KMS-11 (cell line): ENCODE results near the gene HMHB1.

ENCODE experiments used
- H2AFZ ChIP-seq: fragments of 200-600 bp; sonication (generic); 2 replicates; pipeline ENCODE4 v1.6.1; 2016; ENCODE audit warnings: antibody characterized with exemption, mixed run types, low read depth
- H3K27ac ChIP-seq: fragments of 200-600 bp; sonication (generic); 2 replicates; pipeline ENCODE4 v1.6.1; 2016; ENCODE audit warnings: mild to moderate bottlenecking, mixed run types
- H3K27me3 ChIP-seq: fragments of 200-600 bp; sonication (generic); 2 replicates; pipeline ENCODE4 v1.6.1; 2017; ENCODE audit warnings: mild to moderate bottlenecking, low read depth, mixed run types, moderate library complexity; ENCODE audit not compliant: insufficient read depth
- H3K36me3 ChIP-seq: fragments of 200-600 bp; sonication (generic); 2 replicates; pipeline ENCODE4 v1.6.1; 2017; ENCODE audit warnings: mild to moderate bottlenecking, mixed run types; ENCODE audit not compliant: insufficient read depth
- H3K4me1 ChIP-seq: fragments of 200-600 bp; sonication (generic); 2 replicates; pipeline ENCODE4 v1.6.1; 2016; ENCODE audit warnings: mild to moderate bottlenecking, low read depth, mixed run types; ENCODE audit not compliant: poor library complexity, severe bottlenecking
- H3K4me2 ChIP-seq: fragments of 200-600 bp; sonication (generic); 2 replicates; pipeline ENCODE4 v1.7.0; 2016; ENCODE audit warnings: mild to moderate bottlenecking, mixed run types
- H3K4me3 ChIP-seq: fragments of 200-600 bp; sonication (generic); IDR thresholded peaks from 2 replicates; pipeline ENCODE4 v1.6.1; 2017; ENCODE audit warnings: low read depth, low read length, mixed read lengths; ENCODE audit not compliant: insufficient read depth
- H3K79me2 ChIP-seq: fragments of 200-600 bp; sonication (generic); 2 replicates; pipeline ENCODE4 v1.6.1; 2016; ENCODE audit warnings: low read depth, mixed run types; ENCODE audit not compliant: insufficient read depth
- H3K9ac ChIP-seq: fragments of 200-600 bp; sonication (generic); 2 replicates; pipeline ENCODE4 v1.6.1; 2016; ENCODE audit warnings: mild to moderate bottlenecking, mixed run types
- H4K20me1 ChIP-seq: fragments of 200-600 bp; sonication (generic); 2 replicates; pipeline ENCODE4 v1.6.1; 2016; ENCODE audit warnings: mild to moderate bottlenecking, mixed run types; ENCODE audit not compliant: insufficient read depth
- CTCF ChIP-seq: fragments of 200-600 bp; sonication (generic); conservative IDR thresholded peaks from 2 replicates; pipeline ENCODE4 v1.6.1; 2017; ENCODE audit warnings: low read depth, mild to moderate bottlenecking, antibody characterized with exemption, low read length, moderate library complexity, mixed read lengths

Gene HMHB1

DNA sequence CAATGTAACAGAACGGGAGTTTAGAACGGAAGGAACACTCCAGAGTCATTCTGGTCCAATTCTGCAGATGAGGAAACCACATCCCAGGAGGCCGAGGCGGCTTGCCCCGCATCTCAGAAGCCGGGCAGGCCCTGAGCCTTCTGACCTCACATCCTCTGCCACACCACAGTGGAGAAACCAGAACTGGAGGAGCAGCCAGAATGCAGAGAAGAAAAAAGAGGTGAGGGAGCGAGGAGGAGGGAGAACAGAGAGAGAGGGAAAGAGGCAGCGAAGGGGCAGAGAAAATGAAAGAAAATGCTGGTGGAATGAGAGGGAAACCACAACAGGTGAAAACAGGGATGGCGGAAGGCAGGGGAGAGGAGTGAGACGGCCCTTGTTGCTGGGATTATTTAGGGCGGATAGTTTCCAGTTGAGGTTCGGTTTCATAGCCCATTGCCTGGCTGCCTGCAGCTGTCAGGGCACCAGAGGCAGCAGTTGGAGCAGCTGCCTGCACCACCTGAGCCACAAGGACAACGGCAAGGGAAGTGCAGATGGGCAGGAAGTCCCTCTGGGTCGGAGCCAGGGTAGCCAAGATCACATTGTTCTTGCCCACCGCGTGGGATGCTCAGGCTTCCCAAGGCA, at the start of gene HMHB1:
Gene HMHB1 (plus strand): TSS at position 77 of the 621 bp plus-strand sequence.
- H3K4me3 ChIP-seq: no peak within 1 kb of the TSS
- H2AFZ ChIP-seq: no peak within 1 kb of the TSS; the same call in 1 of the 2 replicates

DNA sequence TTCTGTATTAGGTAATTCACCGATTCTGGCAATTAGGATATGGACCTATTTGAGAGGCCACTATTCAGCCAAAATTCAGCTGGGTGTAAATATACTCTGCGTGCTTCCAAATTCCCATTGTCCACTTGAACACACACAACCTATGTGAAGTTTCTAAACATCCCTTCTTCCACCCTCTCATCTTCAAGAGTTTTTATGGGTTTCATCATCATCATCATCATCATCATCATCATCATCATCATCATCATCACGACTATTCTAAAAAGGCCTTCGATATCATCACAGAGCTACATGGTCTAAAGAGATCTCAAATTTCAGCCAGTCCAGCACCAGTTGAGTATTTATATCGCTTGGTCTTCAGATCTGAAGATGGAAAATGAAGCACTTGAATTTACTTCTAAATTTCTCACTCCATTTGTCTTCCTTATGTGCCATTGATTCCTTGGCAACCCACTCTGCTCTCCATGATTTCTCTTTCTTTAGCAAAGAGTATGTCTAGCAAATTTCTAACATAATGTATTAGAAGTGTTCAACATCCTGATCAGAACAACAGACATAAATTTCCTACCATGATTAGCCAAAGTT, 49.2 kb upstream of the HMHB1 start:
- Histone ChIP-seq H3K27me3 (no peaks in the 10 kb centered on the region), H3K27ac (no peak overlapping the region), H3K9ac (no peak overlapping the region), H3K36me3 (no peaks in the 10 kb centered on the region), H3K4me3 (no peak overlapping the region), H2AFZ (no peak overlapping the region), H3K79me2 (no peaks in the 10 kb centered on the region), H3K4me2 (no peak overlapping the region), H4K20me1 (no peaks in the 10 kb centered on the region), H3K4me1 (peaks cover 3% of the 10 kb centered on the region)
- TF ChIP-seq CTCF: no peak

More for the DNA sequence above, at the start of gene HMHB1:
- Histone ChIP-seq H3K27ac (no peak within 1 kb of the TSS), H3K4me1 (no peaks in the 10 kb centered on the region), H4K20me1 (no peaks in the 10 kb centered on the region), H3K36me3 (no peaks in the 10 kb centered on the region), H3K4me2 (no peak within 1 kb of the TSS), H3K9ac (no peak within 1 kb of the TSS), H3K79me2 (no peaks in the 10 kb centered on the region), H3K27me3 (no peaks in the 10 kb centered on the region)
- TF ChIP-seq CTCF: no peak

GRCh38 chr5:143767162-143767561, 44.8 kb upstream of the HMHB1 start:
- no peak for TF ChIP-seq CTCF
- no peak overlapping the region for H3K4me3 ChIP-seq
- no peaks in the 10 kb centered on the region for H3K27me3 ChIP-seq

DNA sequence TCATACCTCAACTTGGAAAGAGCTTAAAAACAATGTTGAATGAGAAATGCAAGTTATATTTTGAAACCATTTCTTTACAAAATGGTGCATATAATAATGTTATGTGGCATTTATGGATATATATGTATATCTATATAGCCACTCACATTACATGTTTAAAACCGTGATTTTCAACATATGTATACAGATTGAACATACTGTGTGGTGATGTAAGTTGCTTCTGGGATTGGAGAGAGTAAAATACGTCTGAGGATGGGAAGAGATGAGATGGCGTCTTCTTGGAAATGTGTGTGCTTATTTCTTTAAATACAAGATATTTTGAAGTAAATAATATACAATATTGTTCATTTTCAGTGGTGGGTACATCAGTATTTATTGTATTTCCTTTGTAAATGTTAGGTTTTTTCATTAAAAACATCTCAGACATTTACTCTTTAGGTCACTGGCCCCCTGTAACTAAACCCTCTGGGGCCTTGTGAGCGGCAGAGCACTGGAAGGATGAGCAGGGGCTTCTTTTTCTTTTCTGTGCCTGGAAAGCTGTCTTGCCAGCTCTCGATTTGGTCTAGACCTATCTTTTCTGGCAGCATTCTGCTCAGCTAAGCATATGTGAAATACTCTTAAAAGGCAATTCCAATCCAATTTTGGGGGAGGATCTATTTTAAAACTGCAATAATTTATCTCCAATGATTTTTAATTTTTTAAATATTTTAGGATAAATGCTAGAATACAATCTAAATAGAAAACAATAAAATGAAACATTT, 42.8 kb upstream of the HMHB1 start:
- no peak for TF ChIP-seq CTCF
- H4K20me1 ChIP-seq: no peaks in the 10 kb centered on the region
- no peaks in the 10 kb centered on the region for H3K4me1 ChIP-seq
- no peaks in the 10 kb centered on the region for H3K79me2 ChIP-seq
- H3K4me2 ChIP-seq: no peak overlapping the region
- H3K27me3 ChIP-seq: no peaks in the 10 kb centered on the region
- H3K36me3 ChIP-seq: no peaks in the 10 kb centered on the region
- no peak overlapping the region for H3K9ac ChIP-seq
- no peak overlapping the region for H3K27ac ChIP-seq
- H2AFZ ChIP-seq: no peak overlapping the region
- no peak overlapping the region for H3K4me3 ChIP-seq

More at GRCh38 chr5:143767162-143767561, 44.8 kb upstream of the HMHB1 start:
- Histone ChIP-seq H3K4me2 (no peak overlapping the region), H3K27ac (no peak overlapping the region), H3K9ac (no peak overlapping the region), H2AFZ (no peak overlapping the region), H4K20me1 (no peaks in the 10 kb centered on the region), H3K36me3 (no peaks in the 10 kb centered on the region), H3K4me1 (no peaks in the 10 kb centered on the region), H3K79me2 (no peaks in the 10 kb centered on the region)
